K562 (cell line): ENCODE measurements around the gene CSF2RB.

Experiments used
- NFRKB ChIP-seq: fragments of 450-650 bp; IDR thresholded peaks from 2 replicates; pipeline ENCODE4 v1.6.1; 2016; ENCODE audit warnings: low read depth
- SIN3B ChIP-seq: fragments of 450-650 bp; IDR thresholded peaks from 2 replicates; pipeline ENCODE4 v1.6.1; 2017; ENCODE audit warnings: low read depth, mild to moderate bottlenecking, moderate library complexity
- SMC3 ChIP-seq: conservative IDR thresholded peaks from 2 replicates; pipeline ENCODE4 v1.6.1; 2011; ENCODE audit warnings: low read depth, low read length, improper control_type of control experiment; ENCODE audit not compliant: insufficient read depth
- SREBF2 ChIP-seq: sonication (generic); formaldehyde crosslinking; IDR thresholded peaks from 2 replicates; pipeline ENCODE4 v1.4.0; 2020; ENCODE audit warnings: mild to moderate bottlenecking, missing genetic modification reagents
- TF ChIP-seq, protein P1 (sequence below), 2 experiments: IDR thresholded peaks; 2 replicates each; pipeline ENCODE4 v1.6.1; 2012; ENCODE audit warnings: improper control_type of control experiment in 2 of 2, low read depth in 2 of 2, low read length in 2 of 2, borderline replicate concordance in 1 of 2

DNA sequence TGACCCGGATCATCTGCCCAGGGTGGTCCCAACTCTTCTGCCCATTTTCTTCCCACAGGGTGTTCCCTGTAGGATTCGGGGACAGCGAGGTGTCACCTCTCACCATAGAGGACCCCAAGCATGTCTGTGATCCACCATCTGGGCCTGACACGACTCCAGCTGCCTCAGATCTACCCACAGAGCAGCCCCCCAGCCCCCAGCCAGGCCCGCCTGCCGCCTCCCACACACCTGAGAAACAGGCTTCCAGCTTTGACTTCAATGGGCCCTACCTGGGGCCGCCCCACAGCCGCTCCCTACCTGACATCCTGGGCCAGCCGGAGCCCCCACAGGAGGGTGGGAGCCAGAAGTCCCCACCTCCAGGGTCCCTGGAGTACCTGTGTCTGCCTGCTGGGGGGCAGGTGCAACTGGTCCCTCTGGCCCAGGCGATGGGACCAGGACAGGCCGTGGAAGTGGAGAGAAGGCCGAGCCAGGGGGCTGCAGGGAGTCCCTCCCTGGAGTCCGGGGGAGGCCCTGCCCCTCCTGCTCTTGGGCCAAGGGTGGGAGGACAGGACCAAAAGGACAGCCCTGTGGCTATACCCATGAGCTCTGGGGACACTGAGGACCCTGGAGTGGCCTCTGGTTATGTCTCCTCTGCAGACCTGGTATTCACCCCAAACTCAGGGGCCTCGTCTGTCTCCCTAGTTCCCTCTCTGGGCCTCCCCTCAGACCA lies 24.0 kb downstream of the CSF2RB start:
- TF ChIP-seq SREBF2 = no peak
- TF ChIP-seq, protein P1, sequence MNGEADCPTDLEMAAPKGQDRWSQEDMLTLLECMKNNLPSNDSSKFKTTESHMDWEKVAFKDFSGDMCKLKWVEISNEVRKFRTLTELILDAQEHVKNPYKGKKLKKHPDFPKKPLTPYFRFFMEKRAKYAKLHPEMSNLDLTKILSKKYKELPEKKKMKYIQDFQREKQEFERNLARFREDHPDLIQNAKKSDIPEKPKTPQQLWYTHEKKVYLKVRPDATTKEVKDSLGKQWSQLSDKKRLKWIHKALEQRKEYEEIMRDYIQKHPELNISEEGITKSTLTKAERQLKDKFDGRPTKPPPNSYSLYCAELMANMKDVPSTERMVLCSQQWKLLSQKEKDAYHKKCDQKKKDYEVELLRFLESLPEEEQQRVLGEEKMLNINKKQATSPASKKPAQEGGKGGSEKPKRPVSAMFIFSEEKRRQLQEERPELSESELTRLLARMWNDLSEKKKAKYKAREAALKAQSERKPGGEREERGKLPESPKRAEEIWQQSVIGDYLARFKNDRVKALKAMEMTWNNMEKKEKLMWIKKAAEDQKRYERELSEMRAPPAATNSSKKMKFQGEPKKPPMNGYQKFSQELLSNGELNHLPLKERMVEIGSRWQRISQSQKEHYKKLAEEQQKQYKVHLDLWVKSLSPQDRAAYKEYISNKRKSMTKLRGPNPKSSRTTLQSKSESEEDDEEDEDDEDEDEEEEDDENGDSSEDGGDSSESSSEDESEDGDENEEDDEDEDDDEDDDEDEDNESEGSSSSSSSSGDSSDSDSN (IDR thresholded peaks at IDR 0.05; ENCODE audit: borderline replicate concordance in 1 of 2, low read depth in 2 of 2, low read length in 2 of 2) = no peak
- no peak for TF ChIP-seq NFRKB
- TF ChIP-seq SMC3 = no peak
- no peak for TF ChIP-seq SIN3B
